Mesenchymal stem cell (in vitro differentiated cells and primary cell): Measurements from ENCODE around the gene MRPS23.

ENCODE experiments used
- DNase-seq: peaks from one replicate; pipeline ENCODE4 v3.0.0-alpha.2; 2013
- H2AFZ ChIP-seq: one replicate; pipeline ENCODE4 v1.6.1; 2013; ENCODE audit warnings: low read depth, mild to moderate bottlenecking, control low read depth, inconsistent platforms, low read length, moderate library complexity
- H2AK5ac ChIP-seq: 2 replicates; pipeline ENCODE4 v1.6.1; 2013; ENCODE audit warnings: low read length, moderate library complexity, mild to moderate bottlenecking, inconsistent platforms; ENCODE audit not compliant: severe bottlenecking
- H2BK120ac ChIP-seq: one replicate; pipeline ENCODE4 v1.6.1; 2013; ENCODE audit warnings: low read depth, mild to moderate bottlenecking, inconsistent platforms, low read length, moderate library complexity
- H2BK12ac ChIP-seq, 2 experiments: one replicate each; pipeline ENCODE4 v1.6.1; 2013; ENCODE audit warnings: inconsistent platforms in 2 of 2, low read length in 2 of 2, mild to moderate bottlenecking in 2 of 2, moderate library complexity in 2 of 2, control low read depth in 1 of 2
- H2BK15ac ChIP-seq: one replicate; pipeline ENCODE4 v1.6.1; 2013; ENCODE audit warnings: mild to moderate bottlenecking, low read depth, inconsistent platforms; ENCODE audit not compliant: poor library complexity, severe bottlenecking
- H2BK5ac ChIP-seq: 2 replicates; pipeline ENCODE4 v1.6.1; 2013; ENCODE audit warnings: low read depth, mild to moderate bottlenecking, low read length, control low read depth, inconsistent platforms; ENCODE audit not compliant: poor library complexity, severe bottlenecking
- H3K14ac ChIP-seq, 2 experiments: one replicate each; pipeline ENCODE4 v1.6.1; 2013; ENCODE audit warnings: inconsistent platforms in 2 of 2, low read length in 2 of 2, control low read depth in 1 of 2, mild to moderate bottlenecking in 1 of 2, moderate library complexity in 1 of 2
- H3K18ac ChIP-seq, 2 experiments: one replicate each; pipeline ENCODE4 v1.6.1; 2013; ENCODE audit warnings: inconsistent platforms in 2 of 2, low read length in 2 of 2, control low read depth in 1 of 2, low read depth in 1 of 2, mild to moderate bottlenecking in 1 of 2
- H3K23ac ChIP-seq, 2 experiments: one replicate each; pipeline ENCODE4 v1.6.1; 2013; ENCODE audit warnings: inconsistent platforms in 2 of 2, low read length in 2 of 2, mild to moderate bottlenecking in 2 of 2, moderate library complexity in 2 of 2, control low read depth in 1 of 2
- H3K27ac ChIP-seq: 2 replicates; pipeline ENCODE4 v1.5.1; 2013; ENCODE audit warnings: mild to moderate bottlenecking, moderate library complexity, low read length, control low read depth, inconsistent platforms; ENCODE audit not compliant: poor library complexity, severe bottlenecking
- H3K27me3 ChIP-seq, 2 experiments: 2 replicates each; pipeline versions ENCODE4 v1.6.1 to v1.7.0; 2013; ENCODE audit warnings: low read length in 2 of 2, mild to moderate bottlenecking in 2 of 2, moderate library complexity in 2 of 2, control low read depth in 1 of 2, inconsistent platforms in 1 of 2; ENCODE audit not compliant: control insufficient read depth in 1 of 2, insufficient read depth in 1 of 2
- H3K36me3 ChIP-seq, 2 experiments: 2 replicates each; pipeline versions ENCODE4 v1.6.1 to v1.7.0; 2013; ENCODE audit warnings: low read length in 2 of 2, control low read depth in 1 of 2, inconsistent platforms in 1 of 2, low read depth in 1 of 2, mild to moderate bottlenecking in 1 of 2; ENCODE audit not compliant: insufficient read depth in 2 of 2, control insufficient read depth in 1 of 2
- H3K4ac ChIP-seq, 2 experiments: one replicate each; pipeline ENCODE4 v1.6.1; 2013; ENCODE audit warnings: inconsistent platforms in 2 of 2, low read length in 2 of 2, mild to moderate bottlenecking in 2 of 2, moderate library complexity in 2 of 2, control low read depth in 1 of 2, low read depth in 1 of 2
- H3K4me1 ChIP-seq: 2 replicates; pipeline ENCODE4 v1.6.1; 2013; ENCODE audit warnings: low read depth, low read length, control low read depth; ENCODE audit not compliant: control insufficient read depth, insufficient read depth
- H3K4me2 ChIP-seq: 2 replicates; pipeline ENCODE4 v1.6.1; 2013; ENCODE audit warnings: low read length, mild to moderate bottlenecking, inconsistent platforms; ENCODE audit not compliant: poor library complexity, severe bottlenecking
- H3K4me3 ChIP-seq, 2 experiments: 2 replicates each; pipeline versions ENCODE4 v1.5.1 to v1.7.0; 2013; ENCODE audit warnings: low read length in 2 of 2, mild to moderate bottlenecking in 2 of 2, control low read depth in 1 of 2, low read depth in 1 of 2; ENCODE audit not compliant: insufficient read depth in 1 of 2
- H3K79me1 ChIP-seq: replicated peaks from 2 replicates; pipeline ENCODE4 v1.6.1; 2013; ENCODE audit warnings: mild to moderate bottlenecking, control low read depth, low read length, inconsistent platforms; ENCODE audit not compliant: poor library complexity, severe bottlenecking
- H3K9ac ChIP-seq: 2 replicates; pipeline ENCODE4 v1.7.0; 2013; ENCODE audit warnings: mild to moderate bottlenecking, low read length, moderate library complexity
- H3K9me3 ChIP-seq: 2 replicates; pipeline ENCODE4 v1.7.0; 2013; ENCODE audit warnings: mild to moderate bottlenecking, low read length; ENCODE audit not compliant: control insufficient read depth
- H4K8ac ChIP-seq: one replicate; pipeline ENCODE4 v1.6.1; 2013; ENCODE audit warnings: inconsistent platforms, mild to moderate bottlenecking, low read length, moderate library complexity
- H4K91ac ChIP-seq: one replicate; pipeline ENCODE4 v1.6.1; 2013; ENCODE audit warnings: mild to moderate bottlenecking, low read length, inconsistent platforms
- WGBS: methylation state at CpG from one replicate; pipeline ENCODE4 v1.1.7; 2013; ENCODE audit warnings: mixed read lengths; 5-methylcytosine and 5-hydroxymethylcytosine counted together

MRPS23 gene

GRCh38 chr17:57870283-57870635 lies 20.4 kb upstream of the MRPS23 start:
- peaks cover 56% of the 10 kb centered on the region for H3K4me1 ChIP-seq
- no peaks in the 10 kb centered on the region for H3K9me3 ChIP-seq
- H4K8ac ChIP-seq = peak overlapping the region; percentile 14
- H3K9ac ChIP-seq = peak overlapping the region; percentile 45
- peak overlapping the region in 1 of 2 experiments; percentile 16 for H3K4me3 ChIP-seq
- H2AFZ ChIP-seq = no peak overlapping the region
- H3K79me1 ChIP-seq = peaks cover 20% of the 10 kb centered on the region
- H4K91ac ChIP-seq = peak overlapping the region; percentile 65
- H2BK15ac ChIP-seq = no peak overlapping the region
- peaks cover 57 to 66% of the 10 kb centered on the region in 2 experiments for H3K36me3 ChIP-seq
- H2BK5ac ChIP-seq = no peak overlapping the region
- H3K27ac ChIP-seq = peak overlapping the region; percentile 87
- peak overlapping the region; percentile 11 to 84 for H2BK12ac ChIP-seq
- peak overlapping the region; percentile 6 to 86 for H3K18ac ChIP-seq
- no peak overlapping the region for H3K4me2 ChIP-seq
- no peaks in the 10 kb centered on the region for H3K27me3 ChIP-seq
- DNase-seq = no peak
- peak overlapping the region in 1 of 2 experiments; percentile 76 for H3K14ac ChIP-seq
- H3K4ac ChIP-seq = peak overlapping the region; percentile 1 to 65
- H2AK5ac ChIP-seq = peak overlapping the region; percentile 80
- peak overlapping the region; percentile 56 for H2BK120ac ChIP-seq
- H3K23ac ChIP-seq = peak overlapping the region in 1 of 2 experiments; percentile 34

- peak overlapping the region; percentile 78 for H2BK15ac ChIP-seq
- peak overlapping the region; percentile 56 for H4K8ac ChIP-seq
- peak overlapping the region; percentile 56 for H2BK120ac ChIP-seq
- peaks cover 52% of the 10 kb centered on the region for H3K4me1 ChIP-seq
- peak overlapping the region; percentile 9 for H2BK5ac ChIP-seq
- H3K79me1 ChIP-seq = peaks cover 20% of the 10 kb centered on the region
- peak overlapping the region; percentile 87 for H3K27ac ChIP-seq
- H3K18ac ChIP-seq = peak overlapping the region; percentile 72 to 86
- peak; percentile 93 for DNase-seq
- no peaks in the 10 kb centered on the region for H3K9me3 ChIP-seq
- H2AK5ac ChIP-seq = peak overlapping the region; percentile 89
- peak overlapping the region in 1 of 2 experiments; percentile 76 for H3K14ac ChIP-seq
- H3K4ac ChIP-seq = peak overlapping the region; percentile 1 to 65
- peaks cover 61 to 71% of the 10 kb centered on the region in 2 experiments for H3K36me3 ChIP-seq
- peak overlapping the region in 1 of 2 experiments; percentile 34 for H3K23ac ChIP-seq
- no peaks in the 10 kb centered on the region for H3K27me3 ChIP-seq
- H2AFZ ChIP-seq = no peak overlapping the region
- 66% methylated on average over 9 of the region's 9 CpGs for WGBS
- H3K4me3 ChIP-seq = peak overlapping the region in 1 of 2 experiments; percentile 16
- peak overlapping the region; percentile 70 for H3K9ac ChIP-seq
- no peak overlapping the region for H3K4me2 ChIP-seq
- peak overlapping the region; percentile 84 for H4K91ac ChIP-seq
- peak overlapping the region; percentile 11 to 93 for H2BK12ac ChIP-seq
These were observed 19.9 kb upstream of the MRPS23 start for GRCh38 chr17:57869617-57870282.

DNA sequence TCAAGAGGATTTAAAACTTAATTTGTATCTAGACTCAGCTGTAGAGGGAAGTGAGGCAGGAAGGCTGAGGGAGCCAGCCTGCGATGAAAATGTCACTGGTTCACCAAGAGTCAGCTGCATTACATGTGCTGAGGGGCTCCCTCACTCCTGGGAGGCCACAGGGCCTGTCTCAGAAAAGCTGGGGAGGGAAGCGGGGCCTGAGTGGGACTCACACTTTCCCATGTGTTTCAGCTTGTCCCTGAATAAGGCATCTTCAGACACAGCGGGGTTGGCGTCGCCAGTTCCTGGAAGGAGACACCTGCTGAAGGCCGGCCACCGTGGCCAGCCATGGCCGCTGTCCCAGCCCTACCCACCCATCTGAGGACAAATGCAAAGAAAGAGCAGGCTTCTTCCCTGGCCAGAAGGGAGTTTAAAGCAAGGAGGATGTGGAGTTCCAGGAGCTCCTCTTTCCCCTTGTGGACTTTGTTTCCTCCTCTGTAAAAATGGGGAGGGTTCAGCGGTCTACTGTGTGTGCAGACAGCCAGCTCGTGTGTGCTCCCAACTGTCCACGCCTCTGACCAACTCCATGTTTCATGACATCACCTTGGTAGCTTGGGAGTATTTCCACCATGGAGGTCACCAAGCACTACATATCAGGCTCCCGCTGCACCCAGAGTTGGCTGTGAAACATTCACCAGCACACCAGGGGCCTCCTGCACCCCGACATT lies 19.2 kb upstream of the MRPS23 start:
- H2AK5ac ChIP-seq = peak overlapping the region; percentile 89
- H3K23ac ChIP-seq = peak overlapping the region in 1 of 2 experiments; percentile 25
- H3K9me3 ChIP-seq = no peaks in the 10 kb centered on the region
- peak overlapping the region; percentile 22 to 61 for H3K4ac ChIP-seq
- peak overlapping the region; percentile 87 for H3K27ac ChIP-seq
- H3K9ac ChIP-seq = peak overlapping the region; percentile 70
- H3K14ac ChIP-seq = peak overlapping the region in 1 of 2 experiments; percentile 23
- H3K18ac ChIP-seq = peak overlapping the region; percentile 67 to 73
- peak overlapping the region in 1 of 2 experiments; percentile 7 for H3K4me3 ChIP-seq
- H3K27me3 ChIP-seq = no peaks in the 10 kb centered on the region
- peak overlapping the region; percentile 75 for H2BK120ac ChIP-seq
- peak overlapping the region; percentile 78 for H2BK15ac ChIP-seq
- WGBS = 91% methylated on average over 11 of the region's 13 CpGs
- no peak overlapping the region for H3K4me2 ChIP-seq
- H3K4me1 ChIP-seq = peaks cover 51% of the 10 kb centered on the region
- H3K36me3 ChIP-seq = peaks cover 66 to 77% of the 10 kb centered on the region in 2 experiments
- H2AFZ ChIP-seq = no peak overlapping the region
- H4K91ac ChIP-seq = peak overlapping the region; percentile 84
- DNase-seq = no peak
- peak overlapping the region; percentile 76 for H4K8ac ChIP-seq
- H2BK12ac ChIP-seq = peak overlapping the region; percentile 2 to 93
- H3K79me1 ChIP-seq = peaks cover 23% of the 10 kb centered on the region
- peak overlapping the region; percentile 9 for H2BK5ac ChIP-seq
